Panc1 (cell line): ENCODE results near the gene KIF1A.

Experiments used
- POLR2AphosphoS5 ChIP-seq: IDR thresholded peaks from 2 replicates; pipeline ENCODE4 v1.6.1; 2012; ENCODE audit warnings: mild to moderate bottlenecking, low read depth, low read length, moderate library complexity
- TCF7L2 ChIP-seq: IDR thresholded peaks from 2 replicates; pipeline ENCODE4 v1.6.1; 2011; ENCODE audit warnings: mild to moderate bottlenecking, low read depth, low read length, inconsistent platforms
- TF ChIP-seq, protein P1 (sequence below): fragments of 450-650 bp; IDR thresholded peaks from 2 replicates; pipeline ENCODE4 v1.5.1; 2017; ENCODE audit warnings: mild to moderate bottlenecking

DNA sequence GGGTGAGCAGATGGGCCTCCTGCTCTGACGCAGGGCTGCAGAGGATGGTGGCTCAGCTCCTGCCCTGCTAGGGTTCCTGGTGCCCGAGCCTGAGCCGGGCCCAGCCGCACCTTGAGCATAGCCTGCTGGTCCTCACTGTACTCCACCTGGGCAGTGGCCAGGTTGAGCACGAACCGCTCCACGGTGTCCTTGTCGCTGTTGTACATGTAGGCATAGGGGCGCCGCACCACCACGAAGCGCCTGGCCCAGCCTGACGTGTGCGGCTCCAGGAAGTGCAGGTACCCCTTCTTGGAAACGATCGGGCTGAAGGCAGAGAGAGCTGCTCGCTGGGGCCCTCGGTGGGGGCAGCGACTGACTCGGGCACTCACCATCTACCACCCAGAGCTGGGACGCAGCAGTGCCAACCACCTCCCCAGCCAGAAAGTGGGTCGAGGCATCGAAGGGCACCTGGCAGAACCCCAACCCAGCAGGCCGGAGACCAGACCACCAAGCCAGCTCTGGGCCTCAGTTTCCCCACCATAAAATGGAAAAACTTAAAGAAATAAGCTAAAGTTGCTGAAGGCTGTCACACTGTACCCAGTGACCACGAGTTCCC lies 101.0 kb downstream of the KIF1A start:
- TF ChIP-seq, protein P1, sequence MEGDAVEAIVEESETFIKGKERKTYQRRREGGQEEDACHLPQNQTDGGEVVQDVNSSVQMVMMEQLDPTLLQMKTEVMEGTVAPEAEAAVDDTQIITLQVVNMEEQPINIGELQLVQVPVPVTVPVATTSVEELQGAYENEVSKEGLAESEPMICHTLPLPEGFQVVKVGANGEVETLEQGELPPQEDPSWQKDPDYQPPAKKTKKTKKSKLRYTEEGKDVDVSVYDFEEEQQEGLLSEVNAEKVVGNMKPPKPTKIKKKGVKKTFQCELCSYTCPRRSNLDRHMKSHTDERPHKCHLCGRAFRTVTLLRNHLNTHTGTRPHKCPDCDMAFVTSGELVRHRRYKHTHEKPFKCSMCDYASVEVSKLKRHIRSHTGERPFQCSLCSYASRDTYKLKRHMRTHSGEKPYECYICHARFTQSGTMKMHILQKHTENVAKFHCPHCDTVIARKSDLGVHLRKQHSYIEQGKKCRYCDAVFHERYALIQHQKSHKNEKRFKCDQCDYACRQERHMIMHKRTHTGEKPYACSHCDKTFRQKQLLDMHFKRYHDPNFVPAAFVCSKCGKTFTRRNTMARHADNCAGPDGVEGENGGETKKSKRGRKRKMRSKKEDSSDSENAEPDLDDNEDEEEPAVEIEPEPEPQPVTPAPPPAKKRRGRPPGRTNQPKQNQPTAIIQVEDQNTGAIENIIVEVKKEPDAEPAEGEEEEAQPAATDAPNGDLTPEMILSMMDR = no peak
- TF ChIP-seq POLR2AphosphoS5 (no peak), TCF7L2 (no peak)
